Superior temporal gyrus (tissue), 1 donor: ENCODE data around the gene SPDYE4.
A peak's percentile ranks its signal among the peaks of the same experiment; 100 is the strongest.

Experiments
- DNase-seq: peaks from one replicate; pipeline ENCODE4 v3.0.0-alpha.2; 2016; ENCODE audit errors: extremely low spot score

The SPDYE4 gene

GRCh38 chr17:8785547-8786413, 27.4 kb upstream of the SPDYE4 start:
- peak; percentile 80 for DNase-seq

- no peak for DNase-seq
These were observed 23.8 kb upstream of the SPDYE4 start for GRCh38 chr17:8782176-8782575.

- DNase-seq: no peak
These were observed 23.4 kb upstream of the SPDYE4 start for GRCh38 chr17:8781776-8782175.

GRCh38 chr17:8776881-8777280, 18.5 kb upstream of the SPDYE4 start:
- no peak for DNase-seq

GRCh38 chr17:8776248-8776647, 17.9 kb upstream of the SPDYE4 start:
- DNase-seq: no peak

GRCh38 chr17:8766731-8767130, 8.4 kb upstream of the SPDYE4 start:
- no peak for DNase-seq

DNA sequence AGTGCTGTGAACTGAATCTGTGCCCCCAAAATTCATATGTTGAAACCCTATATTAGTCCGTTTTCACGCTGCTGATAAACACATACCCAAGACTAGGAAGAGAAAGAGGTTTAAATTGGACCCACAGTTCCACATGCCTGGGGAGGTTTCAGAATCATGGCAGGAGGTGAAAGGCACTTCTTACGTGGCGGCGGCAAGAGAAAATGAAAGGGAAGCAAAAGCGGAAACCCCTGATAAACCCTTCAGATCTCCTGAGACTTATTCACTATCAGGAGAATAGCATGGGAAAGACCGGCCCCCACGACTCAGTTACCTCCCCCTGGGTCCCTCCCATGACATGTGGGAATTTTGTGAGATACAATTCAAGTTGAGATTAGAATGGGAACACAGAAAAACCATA, 3.7 kb upstream of the SPDYE4 start:
- DNase-seq: no peak

GRCh38 chr17:8757189-8757588, 1.2 kb downstream of the SPDYE4 start:
- no peak for DNase-seq

GRCh38 chr17:8755590-8756255, 2.6 kb downstream of the SPDYE4 start:
- no peak for DNase-seq

DNA sequence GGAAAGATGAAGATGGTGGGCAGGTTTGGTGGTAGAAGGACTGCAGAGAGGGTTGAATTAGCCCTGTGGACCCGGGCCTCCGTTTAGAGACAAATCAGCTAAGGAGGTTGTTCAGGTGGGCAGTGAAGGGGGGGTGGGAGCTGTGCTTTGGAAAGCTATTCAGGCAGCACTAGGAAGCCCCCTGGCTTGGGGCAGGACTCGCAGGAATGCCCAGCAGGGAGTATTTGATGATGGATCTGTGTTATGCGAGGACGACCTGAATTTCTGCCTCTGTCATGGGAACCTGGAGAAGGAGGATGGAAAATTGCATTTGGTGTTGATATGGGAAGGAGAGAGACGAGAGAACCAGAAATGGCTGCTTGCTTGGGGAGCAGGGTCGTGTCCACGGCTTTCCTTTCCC, 3.5 kb downstream of the SPDYE4 start:
- no peak for DNase-seq

DNA sequence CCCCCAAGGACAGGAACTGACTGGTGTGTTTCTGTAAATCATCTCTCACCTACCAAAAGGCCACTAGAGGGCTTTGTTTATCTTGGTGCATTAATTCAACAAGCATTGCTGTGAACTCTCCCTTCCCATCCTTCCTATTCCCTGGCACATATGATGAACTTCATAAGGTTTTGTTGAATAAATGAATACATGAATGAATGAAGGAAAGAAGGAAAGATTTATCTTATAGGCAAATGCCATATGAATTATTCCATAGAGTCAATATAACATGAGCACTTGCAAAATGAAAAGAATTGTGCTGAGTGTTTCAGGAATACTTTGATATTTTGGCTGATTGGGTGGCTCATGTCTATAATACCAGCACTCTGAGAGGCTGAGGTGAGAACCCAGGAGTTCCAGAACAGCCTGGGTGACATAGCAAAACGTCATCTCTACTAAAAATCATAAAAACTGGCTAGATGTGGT, 4.3 kb downstream of the SPDYE4 start:
- DNase-seq: no peak

DNA sequence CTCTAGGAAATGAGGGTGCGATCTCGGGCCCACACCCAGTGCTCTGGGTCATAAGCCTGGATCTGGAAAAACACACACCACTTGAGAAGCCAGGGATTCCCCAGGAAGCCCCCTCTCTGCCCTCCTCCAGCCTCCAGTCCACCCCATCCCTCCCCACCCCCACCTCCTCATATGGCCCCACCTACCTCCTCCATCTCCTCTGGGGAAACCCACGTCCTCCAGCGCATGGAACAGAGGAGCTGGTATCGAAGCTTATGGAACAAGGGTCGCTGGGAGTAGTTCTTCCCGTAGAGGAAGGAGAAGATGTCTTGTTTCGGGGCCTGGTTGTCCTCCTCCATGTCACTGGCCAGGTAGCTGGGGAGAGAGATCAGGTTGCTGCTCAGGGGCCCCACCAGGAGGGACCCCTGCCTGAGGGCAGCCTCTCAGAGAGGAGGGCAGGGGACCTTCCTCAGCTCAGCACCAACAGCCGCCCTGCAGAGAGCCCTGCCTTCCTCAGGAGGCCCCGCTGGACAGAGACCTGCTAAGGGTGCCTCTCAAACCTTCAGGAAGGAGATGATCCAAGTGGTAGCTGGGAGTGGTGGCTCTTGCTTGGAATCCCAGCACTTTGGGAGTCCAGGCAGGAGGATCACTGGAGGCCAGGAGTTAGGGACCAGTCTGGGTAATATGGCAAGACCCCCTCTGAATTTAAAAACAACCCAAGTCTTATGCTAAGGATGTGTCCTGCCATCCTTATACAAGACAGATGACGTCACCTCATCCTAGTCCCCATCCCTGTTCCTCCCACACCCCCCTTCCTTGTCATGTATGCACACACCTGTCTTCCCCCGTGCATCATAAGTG, 5.0 kb downstream of the SPDYE4 start:
- no peak for DNase-seq

DNA sequence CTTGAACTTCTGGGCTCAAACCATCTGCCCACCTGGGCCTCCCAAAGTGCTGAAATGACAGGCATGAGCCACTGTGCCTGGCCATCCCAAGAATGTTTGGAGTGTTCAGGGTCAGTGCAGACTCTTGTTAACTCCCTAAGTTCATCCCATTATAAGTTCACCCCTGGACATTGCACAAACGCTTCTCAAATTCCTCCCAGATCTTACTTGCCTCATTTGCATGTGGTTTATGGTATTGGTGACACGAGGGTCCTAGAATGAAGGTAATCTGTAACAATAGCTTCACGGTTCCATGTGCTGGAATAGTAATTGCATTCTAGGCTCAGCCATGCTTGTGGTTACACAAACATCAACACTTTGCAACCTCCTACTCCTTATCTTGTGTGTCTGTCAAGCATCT, 8.7 kb downstream of the SPDYE4 start:
- DNase-seq: no peak

DNA sequence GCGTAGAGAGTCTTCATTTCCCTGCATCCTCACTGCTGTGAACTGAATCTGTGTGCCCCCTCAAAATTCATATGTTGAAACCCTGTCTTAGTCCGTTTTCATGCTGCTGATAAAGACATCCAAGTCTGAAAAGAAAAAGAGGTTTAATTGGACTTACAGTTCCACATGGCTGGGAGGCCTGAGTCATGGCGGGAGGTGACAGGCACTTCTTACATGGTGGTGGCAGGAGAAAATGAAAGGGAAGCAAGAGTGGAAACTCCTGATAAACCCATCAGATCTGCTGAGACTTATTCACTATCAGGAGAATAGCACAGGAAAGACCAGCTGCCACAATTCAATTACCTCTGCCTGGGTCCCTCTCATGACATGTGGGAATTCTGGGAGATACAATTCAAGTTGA, 10.6 kb downstream of the SPDYE4 start:
- DNase-seq: no peak

DNA sequence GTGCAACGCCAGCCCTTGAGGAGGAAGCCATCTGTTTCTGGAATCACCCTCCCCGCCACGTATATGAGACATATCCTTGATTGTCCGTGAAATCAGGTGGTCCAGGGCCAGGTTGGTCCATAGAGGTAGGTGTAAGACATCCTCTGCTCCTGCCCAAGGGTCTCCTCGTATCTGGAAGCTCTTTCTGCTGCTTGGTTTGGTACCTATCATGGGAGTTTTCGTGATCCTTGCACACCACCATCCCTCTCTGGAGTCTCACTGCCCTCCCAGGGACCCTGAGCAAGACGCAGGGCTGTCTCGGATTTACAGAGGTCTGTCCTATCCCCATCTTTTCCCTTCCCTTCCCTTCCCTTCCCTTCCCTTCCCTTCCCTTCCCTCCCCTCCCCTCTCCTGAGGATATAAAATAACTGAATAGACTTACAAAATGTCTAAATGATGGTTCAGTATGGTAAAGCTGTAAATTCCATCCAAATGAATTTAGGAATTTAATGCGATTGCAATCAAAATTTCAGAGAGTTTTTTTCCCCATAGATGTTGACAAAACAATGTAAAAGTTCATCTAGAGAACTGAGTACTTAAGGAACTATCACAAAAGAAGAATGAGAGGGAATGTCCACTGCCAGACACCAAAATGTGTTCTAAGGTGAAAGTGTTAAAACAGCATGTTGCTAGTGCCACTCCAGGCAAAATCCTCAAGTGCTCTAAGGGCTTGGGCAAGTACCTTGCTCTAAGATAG, 11.7 kb downstream of the SPDYE4 start:
- no peak for DNase-seq

DNA sequence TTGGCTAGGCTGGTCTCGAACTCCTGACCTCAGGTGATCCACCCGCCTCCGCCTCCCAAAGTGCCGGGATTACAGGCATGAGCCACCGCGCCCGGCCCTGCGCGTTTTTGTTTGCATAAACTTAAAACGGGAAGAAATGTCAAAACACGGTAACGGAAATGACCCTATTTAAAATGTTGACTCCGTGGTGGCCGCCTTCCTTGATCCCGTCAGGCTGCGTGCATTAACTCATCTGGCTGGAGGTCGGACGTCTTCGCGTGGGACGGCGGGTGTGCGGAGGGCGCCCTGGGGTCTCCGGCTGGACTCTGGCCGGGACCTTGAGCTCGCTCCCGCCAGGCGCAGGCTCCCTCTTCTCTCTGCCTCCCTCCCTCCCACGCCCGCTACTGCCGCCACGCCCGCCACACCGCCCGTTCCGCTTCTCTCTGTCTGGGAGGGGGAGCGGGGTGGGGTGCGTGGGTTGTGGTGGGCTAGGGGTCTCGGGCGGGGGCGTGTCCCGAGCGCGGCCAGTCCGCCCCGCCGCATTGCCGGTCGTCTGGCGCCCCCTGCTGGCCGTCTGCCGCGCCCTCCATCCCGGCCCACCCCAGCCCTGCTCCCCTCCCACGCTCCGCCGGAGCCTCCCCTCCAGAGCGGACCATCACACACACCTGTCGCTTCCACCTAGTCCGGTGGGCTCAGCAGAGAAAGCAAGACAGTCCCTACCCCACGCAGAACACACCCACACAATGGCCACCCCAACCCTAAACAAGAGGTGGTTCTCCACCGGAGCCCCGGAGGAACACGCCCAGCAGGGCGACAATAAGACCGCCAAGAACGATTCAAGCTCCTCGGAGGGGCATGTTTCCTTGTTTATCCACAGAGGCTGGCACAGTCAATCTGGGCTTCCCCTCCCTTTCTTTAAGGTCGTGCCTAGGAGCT, 12.5 kb downstream of the SPDYE4 start:
- peak; percentile 51 for DNase-seq

GRCh38 chr17:8744086-8744785, 14.1 kb downstream of the SPDYE4 start:
- DNase-seq: no peak

DNA sequence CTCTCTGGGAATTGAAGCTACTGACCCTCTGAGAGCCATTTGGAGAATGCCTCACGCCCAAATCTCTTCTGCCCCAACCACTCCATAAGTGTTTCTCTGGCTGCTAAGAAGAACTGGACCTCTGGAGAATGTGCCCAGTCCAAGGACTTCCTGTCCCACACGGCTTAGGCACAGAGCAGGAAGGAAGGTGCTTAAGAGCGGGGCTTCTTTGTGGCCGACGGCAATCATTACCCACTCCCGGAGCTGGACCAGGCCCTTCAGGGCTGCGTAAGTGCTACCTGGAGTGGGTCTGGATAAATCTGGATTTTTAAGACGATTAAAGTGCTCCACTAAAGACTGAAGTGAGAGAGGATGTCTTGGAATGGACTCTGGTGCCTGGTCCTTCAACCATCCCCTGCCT, 15.5 kb downstream of the SPDYE4 start:
- no peak for DNase-seq

DNA sequence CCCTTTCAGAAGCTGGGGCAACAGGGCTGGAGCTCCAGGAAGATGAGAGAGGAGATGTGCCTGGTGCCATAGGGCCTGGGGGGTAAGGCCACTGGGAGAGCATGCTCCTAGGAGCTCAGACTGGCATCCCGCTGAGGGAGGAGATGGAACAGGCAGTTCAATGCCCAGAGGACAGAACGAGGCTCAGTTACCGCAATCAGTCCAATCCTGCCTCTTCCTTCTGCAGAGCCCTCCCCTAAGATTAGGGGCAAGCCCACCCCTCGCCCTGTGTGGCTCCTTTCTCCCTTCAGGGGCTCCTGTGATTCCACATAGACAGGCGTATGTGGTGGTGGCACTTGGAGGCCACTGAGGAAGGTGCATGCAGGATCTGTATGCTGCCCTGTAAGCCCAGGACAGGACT, 16.1 kb downstream of the SPDYE4 start:
- DNase-seq: no peak

DNA sequence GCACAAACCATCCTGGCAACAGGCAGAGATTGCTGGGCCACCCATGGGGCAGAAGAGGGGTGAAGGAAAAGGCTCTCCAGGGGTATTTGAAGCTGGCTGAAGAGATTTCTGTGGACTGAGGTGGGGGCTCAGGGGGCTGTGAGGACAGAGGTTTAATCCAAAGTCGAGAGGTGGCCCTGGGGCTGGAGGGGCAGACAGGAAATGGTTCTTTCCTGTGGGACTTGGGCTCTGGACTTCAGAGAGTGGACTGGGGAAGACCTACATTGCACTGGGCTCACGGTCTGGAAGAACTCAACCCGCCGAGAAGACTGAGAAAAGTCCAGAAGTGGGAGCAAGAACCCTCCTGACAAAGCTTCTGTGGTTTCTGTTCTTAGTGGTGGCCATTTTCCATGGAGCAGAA, 16.6 kb downstream of the SPDYE4 start:
- no peak for DNase-seq
